Mesenchymal stem cell (in vitro differentiated cells and primary cell): ENCODE measurements around the gene HIF1A.
A peak's percentile ranks its signal among the peaks of the same experiment; 100 is the strongest.
"Not testable (repeated sequence)": the region's sequence is repeated elsewhere in the genome, so short reads cannot be mapped to it uniquely, and the experiment has no call there.

ENCODE experiments used
- DNase-seq: peaks from one replicate; pipeline ENCODE4 v3.0.0-alpha.2; 2013
- H2AFZ ChIP-seq: one replicate; pipeline ENCODE4 v1.6.1; 2013; ENCODE audit warnings: low read depth, mild to moderate bottlenecking, control low read depth, inconsistent platforms, low read length, moderate library complexity
- H2AK5ac ChIP-seq: 2 replicates; pipeline ENCODE4 v1.6.1; 2013; ENCODE audit warnings: low read length, moderate library complexity, mild to moderate bottlenecking, inconsistent platforms; ENCODE audit not compliant: severe bottlenecking
- H2BK120ac ChIP-seq: one replicate; pipeline ENCODE4 v1.6.1; 2013; ENCODE audit warnings: low read depth, mild to moderate bottlenecking, inconsistent platforms, low read length, moderate library complexity
- H2BK12ac ChIP-seq, 2 experiments: one replicate each; pipeline ENCODE4 v1.6.1; 2013; ENCODE audit warnings: inconsistent platforms in 2 of 2, low read length in 2 of 2, mild to moderate bottlenecking in 2 of 2, moderate library complexity in 2 of 2, control low read depth in 1 of 2
- H2BK15ac ChIP-seq: one replicate; pipeline ENCODE4 v1.6.1; 2013; ENCODE audit warnings: mild to moderate bottlenecking, low read depth, inconsistent platforms; ENCODE audit not compliant: poor library complexity, severe bottlenecking
- H2BK5ac ChIP-seq: 2 replicates; pipeline ENCODE4 v1.6.1; 2013; ENCODE audit warnings: low read depth, mild to moderate bottlenecking, low read length, control low read depth, inconsistent platforms; ENCODE audit not compliant: poor library complexity, severe bottlenecking
- H3K14ac ChIP-seq, 2 experiments: one replicate each; pipeline ENCODE4 v1.6.1; 2013; ENCODE audit warnings: inconsistent platforms in 2 of 2, low read length in 2 of 2, control low read depth in 1 of 2, mild to moderate bottlenecking in 1 of 2, moderate library complexity in 1 of 2
- H3K18ac ChIP-seq, 2 experiments: one replicate each; pipeline ENCODE4 v1.6.1; 2013; ENCODE audit warnings: inconsistent platforms in 2 of 2, low read length in 2 of 2, control low read depth in 1 of 2, low read depth in 1 of 2, mild to moderate bottlenecking in 1 of 2
- H3K23ac ChIP-seq, 2 experiments: one replicate each; pipeline ENCODE4 v1.6.1; 2013; ENCODE audit warnings: inconsistent platforms in 2 of 2, low read length in 2 of 2, mild to moderate bottlenecking in 2 of 2, moderate library complexity in 2 of 2, control low read depth in 1 of 2
- H3K27ac ChIP-seq: 2 replicates; pipeline ENCODE4 v1.5.1; 2013; ENCODE audit warnings: mild to moderate bottlenecking, moderate library complexity, low read length, control low read depth, inconsistent platforms; ENCODE audit not compliant: poor library complexity, severe bottlenecking
- H3K27me3 ChIP-seq, 2 experiments: 2 replicates each; pipeline versions ENCODE4 v1.6.1 to v1.7.0; 2013; ENCODE audit warnings: low read length in 2 of 2, mild to moderate bottlenecking in 2 of 2, moderate library complexity in 2 of 2, control low read depth in 1 of 2, inconsistent platforms in 1 of 2; ENCODE audit not compliant: control insufficient read depth in 1 of 2, insufficient read depth in 1 of 2
- H3K36me3 ChIP-seq, 2 experiments: 2 replicates each; pipeline versions ENCODE4 v1.6.1 to v1.7.0; 2013; ENCODE audit warnings: low read length in 2 of 2, control low read depth in 1 of 2, inconsistent platforms in 1 of 2, low read depth in 1 of 2, mild to moderate bottlenecking in 1 of 2; ENCODE audit not compliant: insufficient read depth in 2 of 2, control insufficient read depth in 1 of 2
- H3K4ac ChIP-seq, 2 experiments: one replicate each; pipeline ENCODE4 v1.6.1; 2013; ENCODE audit warnings: inconsistent platforms in 2 of 2, low read length in 2 of 2, mild to moderate bottlenecking in 2 of 2, moderate library complexity in 2 of 2, control low read depth in 1 of 2, low read depth in 1 of 2
- H3K4me1 ChIP-seq: 2 replicates; pipeline ENCODE4 v1.6.1; 2013; ENCODE audit warnings: low read depth, low read length, control low read depth; ENCODE audit not compliant: control insufficient read depth, insufficient read depth
- H3K4me2 ChIP-seq: 2 replicates; pipeline ENCODE4 v1.6.1; 2013; ENCODE audit warnings: low read length, mild to moderate bottlenecking, inconsistent platforms; ENCODE audit not compliant: poor library complexity, severe bottlenecking
- H3K4me3 ChIP-seq, 2 experiments: 2 replicates each; pipeline versions ENCODE4 v1.5.1 to v1.7.0; 2013; ENCODE audit warnings: low read length in 2 of 2, mild to moderate bottlenecking in 2 of 2, control low read depth in 1 of 2, low read depth in 1 of 2; ENCODE audit not compliant: insufficient read depth in 1 of 2
- H3K79me1 ChIP-seq: replicated peaks from 2 replicates; pipeline ENCODE4 v1.6.1; 2013; ENCODE audit warnings: mild to moderate bottlenecking, control low read depth, low read length, inconsistent platforms; ENCODE audit not compliant: poor library complexity, severe bottlenecking
- H3K9ac ChIP-seq: 2 replicates; pipeline ENCODE4 v1.7.0; 2013; ENCODE audit warnings: mild to moderate bottlenecking, low read length, moderate library complexity
- H3K9me3 ChIP-seq: 2 replicates; pipeline ENCODE4 v1.7.0; 2013; ENCODE audit warnings: mild to moderate bottlenecking, low read length; ENCODE audit not compliant: control insufficient read depth
- H4K8ac ChIP-seq: one replicate; pipeline ENCODE4 v1.6.1; 2013; ENCODE audit warnings: inconsistent platforms, mild to moderate bottlenecking, low read length, moderate library complexity
- H4K91ac ChIP-seq: one replicate; pipeline ENCODE4 v1.6.1; 2013; ENCODE audit warnings: mild to moderate bottlenecking, low read length, inconsistent platforms
- WGBS: methylation state at CpG from one replicate; pipeline ENCODE4 v1.1.7; 2013; ENCODE audit warnings: mixed read lengths; 5-methylcytosine and 5-hydroxymethylcytosine counted together

HIF1A gene

DNA sequence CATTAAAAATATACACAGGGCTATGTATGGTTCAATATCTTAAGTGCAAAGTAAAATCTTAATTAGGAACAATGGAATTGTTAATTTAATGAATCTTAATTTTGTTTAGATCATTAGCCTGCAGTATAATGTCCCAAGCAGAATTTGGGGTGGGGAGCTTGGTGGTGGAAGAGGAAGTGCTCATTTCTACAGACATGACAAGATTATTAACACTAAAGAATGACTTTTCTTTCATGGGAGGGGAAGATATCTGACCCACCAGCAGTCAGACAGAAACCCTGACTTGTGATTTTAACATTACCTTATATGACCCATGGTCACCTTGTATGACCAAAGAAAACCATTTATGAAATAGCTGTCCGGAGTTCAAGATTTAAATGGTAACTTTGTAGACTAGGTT lies 41.3 kb upstream of the HIF1A start:
- H3K4ac ChIP-seq: no peak overlapping the region
- H3K14ac ChIP-seq: no peak overlapping the region
- H2AK5ac ChIP-seq: no peak overlapping the region
- no peak overlapping the region for H3K4me2 ChIP-seq
- no peak overlapping the region for H2BK12ac ChIP-seq
- H3K4me1 ChIP-seq: no peaks in the 10 kb centered on the region
- H3K9ac ChIP-seq: peak overlapping the region; percentile 52
- no peak overlapping the region for H3K27ac ChIP-seq
- H4K91ac ChIP-seq: no peak overlapping the region
- WGBS: 100% methylated on average over 1 of the region's 1 CpG
- no peak overlapping the region for H3K23ac ChIP-seq
- H3K27me3 ChIP-seq: no peaks in the 10 kb centered on the region
- no peak overlapping the region for H4K8ac ChIP-seq
- no peak overlapping the region for H2BK5ac ChIP-seq
- H2BK120ac ChIP-seq: no peak overlapping the region
- no peak overlapping the region for H2BK15ac ChIP-seq
- no peak overlapping the region for H2AFZ ChIP-seq
- no peak overlapping the region for H3K18ac ChIP-seq
- no peaks in the 10 kb centered on the region for H3K36me3 ChIP-seq
- no peaks in the 10 kb centered on the region for H3K79me1 ChIP-seq
- no peak for DNase-seq
- H3K9me3 ChIP-seq: no peaks in the 10 kb centered on the region
- H3K4me3 ChIP-seq: no peak overlapping the region

DNA sequence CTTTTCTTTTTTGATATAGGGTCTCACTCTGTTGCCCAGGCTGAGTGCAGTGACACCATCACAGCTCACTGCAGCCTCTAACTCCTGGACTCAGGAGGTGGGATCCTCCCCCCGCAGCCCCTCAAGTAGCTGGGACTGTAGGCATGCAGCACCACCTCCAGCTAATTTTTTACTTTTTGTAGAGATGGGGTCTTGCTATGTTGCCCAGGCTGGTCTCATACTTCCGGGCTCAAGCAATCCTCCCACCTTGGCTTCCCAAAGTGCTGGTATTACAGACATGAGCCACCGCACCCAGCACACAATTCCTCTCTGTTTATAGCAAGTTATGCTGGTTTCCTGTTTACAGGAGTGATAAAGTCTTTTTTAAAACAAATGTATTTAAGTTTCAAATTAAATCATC lies 39.5 kb upstream of the HIF1A start:
- Histone ChIP-seq H2AFZ (no peak overlapping the region), H3K23ac (no peak overlapping the region), H2BK5ac (no peak overlapping the region), H2BK12ac (no peak overlapping the region), H3K4ac (no peak overlapping the region), H3K27ac (no peak overlapping the region), H4K91ac (no peak overlapping the region), H3K4me1 (no peaks in the 10 kb centered on the region), H2BK15ac (no peak overlapping the region), H3K9me3 (no peaks in the 10 kb centered on the region), H2BK120ac (no peak overlapping the region), H3K79me1 (no peaks in the 10 kb centered on the region), H3K4me3 (no peak overlapping the region), H4K8ac (no peak overlapping the region), H3K18ac (no peak overlapping the region), H3K36me3 (no peaks in the 10 kb centered on the region), H3K4me2 (no peak overlapping the region), H2AK5ac (no peak overlapping the region), H3K27me3 (no peaks in the 10 kb centered on the region), H3K9ac (no peak overlapping the region), H3K14ac (no peak overlapping the region)
- WGBS: no CpG with 5 or more reads among the region's 3 CpGs
- DNase-seq: no peak

DNA sequence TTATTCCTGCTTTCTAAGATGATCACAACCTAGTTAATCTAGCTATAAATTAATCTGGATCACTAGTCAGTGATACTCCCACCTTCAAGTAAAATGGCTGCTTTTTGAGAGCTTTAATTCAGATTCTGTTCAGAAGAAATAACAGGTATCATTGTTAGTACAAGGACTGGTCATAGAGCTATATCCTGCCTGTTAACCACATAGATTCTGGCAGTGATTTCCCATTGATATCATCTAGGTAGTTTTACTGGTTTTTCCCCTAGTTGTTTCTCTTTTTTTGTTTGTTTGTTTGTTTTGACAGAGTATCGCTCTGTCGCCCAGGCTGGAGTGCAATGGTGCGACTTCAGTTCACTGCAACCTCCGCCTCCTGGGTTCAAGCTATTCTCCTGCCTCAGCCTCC lies 39.0 kb upstream of the HIF1A start:
- Histone ChIP-seq H4K91ac (no peak overlapping the region), H2BK12ac (no peak overlapping the region), H3K23ac (no peak overlapping the region), H3K27me3 (no peaks in the 10 kb centered on the region), H2BK5ac (no peak overlapping the region), H3K9me3 (no peaks in the 10 kb centered on the region), H3K9ac (no peak overlapping the region), H2BK15ac (no peak overlapping the region), H3K36me3 (no peaks in the 10 kb centered on the region), H3K4me3 (no peak overlapping the region), H3K14ac (no peak overlapping the region), H4K8ac (no peak overlapping the region), H3K4me1 (no peaks in the 10 kb centered on the region), H2AFZ (no peak overlapping the region), H3K79me1 (no peaks in the 10 kb centered on the region), H3K4me2 (no peak overlapping the region), H2BK120ac (no peak overlapping the region), H3K18ac (no peak overlapping the region), H3K27ac (no peak overlapping the region), H3K4ac (no peak overlapping the region), H2AK5ac (no peak overlapping the region)
- no peak for DNase-seq
- WGBS: 100% methylated on average over 4 of the region's 4 CpGs

GRCh38 chr14:61658111-61658510 lies 37.2 kb upstream of the HIF1A start:
- H2BK15ac ChIP-seq, H3K9ac ChIP-seq, H3K36me3 ChIP-seq, H2AK5ac ChIP-seq, H2AFZ ChIP-seq, H2BK120ac ChIP-seq, H3K9me3 ChIP-seq, H2BK12ac ChIP-seq, H3K4me1 ChIP-seq, H4K8ac ChIP-seq, H3K4me3 ChIP-seq, H2BK5ac ChIP-seq, H3K27me3 ChIP-seq, DNase-seq, H3K23ac ChIP-seq, H3K79me1 ChIP-seq, H3K4ac ChIP-seq, H3K4me2 ChIP-seq, H3K18ac ChIP-seq, H3K14ac ChIP-seq, H4K91ac ChIP-seq, H3K27ac ChIP-seq: not testable (repeated sequence)
- WGBS: no CpG with 5 or more reads among the region's 3 CpGs
